Panc1 (cell line): ENCODE data around the gene ZNF99. TPM values are rescaled to one million over a fixed set of nuclear protein-coding genes. Genes with fewer than 3 reads are reported as not detected.

Experiments
- ATAC-seq: fragments of 200-7000 bp; cut with Tn5 transposase; 2 replicates; pipeline ENCODE4 v1.9.1; 2020; ENCODE audit warnings: mild to moderate bottlenecking, moderate library complexity
- BruUV-seq: library from RNA; stranded (reverse); fragments of 400-500 nt; replicated peaks from 2 replicates; lab custom pipeline; 2021; lab: Mats Ljungman, UMichigan
- CTCF ChIA-PET: fragments of 300-600 bp; sonication (Branson Sonifier 250); formaldehyde crosslinking; loops from one replicate; lab custom pipeline; 2022; ENCODE audit warnings: antibody characterized with exemption; lab: Charles Lee
- POLR2A ChIA-PET: fragments of 300-600 bp; sonication (Branson Sonifier 250); formaldehyde crosslinking; loops from one replicate; lab custom pipeline; 2022; ENCODE audit warnings: antibody characterized with exemption; lab: Charles Lee
- DNase-seq: peaks from one replicate; pipeline ENCODE4 v3.0.0-alpha.2; 2010; ENCODE audit warnings: low read depth, low spot score
- H3K27ac ChIP-seq: 2 replicates; pipeline ENCODE4 v1.5.1; 2011; ENCODE audit warnings: mild to moderate bottlenecking, low read length, inconsistent platforms
- H3K27me3 ChIP-seq: fragments of 200-500 bp; sonication (Bioruptor generic); 2 replicates; pipeline ENCODE4 v1.6.0; 2014; ENCODE audit warnings: low read length, inconsistent platforms; ENCODE audit not compliant: control insufficient read depth, insufficient read depth
- H3K36me3 ChIP-seq: fragments of 200-500 bp; sonication (Bioruptor generic); 2 replicates; pipeline ENCODE4 v1.5.1; 2014; ENCODE audit warnings: inconsistent platforms, mild to moderate bottlenecking, low read length, moderate library complexity; ENCODE audit not compliant: control insufficient read depth, insufficient read depth
- H3K4me1 ChIP-seq: 2 replicates; pipeline ENCODE4 v1.5.1; 2011; ENCODE audit warnings: inconsistent platforms, mild to moderate bottlenecking, low read length, moderate library complexity; ENCODE audit not compliant: control insufficient read depth, insufficient read depth
- H3K4me3 ChIP-seq, 2 experiments: 2 replicates each; pipeline ENCODE4 v1.5.1; 2011 to 2012; ENCODE audit warnings: low read depth in 2 of 2, low read length in 2 of 2, mild to moderate bottlenecking in 2 of 2, inconsistent platforms in 1 of 2, moderate library complexity in 1 of 2
- H3K9me3 ChIP-seq: fragments of 200-500 bp; sonication (Bioruptor generic); 2 replicates; pipeline ENCODE4 v1.5.1; 2014; ENCODE audit warnings: low read depth, mild to moderate bottlenecking, inconsistent platforms, low read length, moderate library complexity; ENCODE audit not compliant: control insufficient read depth, insufficient read depth
- CTCF ChIP-seq: fragments of 450-650 bp; IDR thresholded peaks from 2 replicates; pipeline ENCODE4 v1.5.1; 2017; ENCODE audit warnings: mild to moderate bottlenecking
- POLR2AphosphoS5 ChIP-seq: IDR thresholded peaks from 2 replicates; pipeline ENCODE4 v1.6.1; 2012; ENCODE audit warnings: mild to moderate bottlenecking, low read depth, low read length, moderate library complexity
- REST ChIP-seq, 2 experiments: IDR thresholded peaks; 2 replicates each; pipeline ENCODE4 v1.6.1; 2011 to 2012; ENCODE audit warnings: low read depth in 2 of 2, control low read depth in 1 of 2, low read length in 1 of 2, mild to moderate bottlenecking in 1 of 2, moderate library complexity in 1 of 2; ENCODE audit not compliant: insufficient read depth in 1 of 2
- SIN3A ChIP-seq: IDR thresholded peaks from 2 replicates; pipeline ENCODE4 v1.6.1; 2012; ENCODE audit warnings: low read depth, mild to moderate bottlenecking, low read length, moderate library complexity, borderline replicate concordance; ENCODE audit not compliant: insufficient read depth
- TCF7L2 ChIP-seq: IDR thresholded peaks from 2 replicates; pipeline ENCODE4 v1.6.1; 2011; ENCODE audit warnings: mild to moderate bottlenecking, low read depth, low read length, inconsistent platforms
- in situ Hi-C: cut with HindIII; loops from 2 replicates; pipeline ENCODE4 v1.10.0; 2016; ENCODE audit warnings: low sequenced_read_pairs, low pct_unique_long_range_greater_than_20kb
- intact Hi-C: fragments of 100-400 bp; cut with micrococcal nuclease; formaldehyde crosslinking; loops from one replicate; pipeline ENCODE4 v1.10.0; 2022; ENCODE audit not compliant: unreplicated experiment
- total RNA-seq: library from RNA; stranded (reverse); gene quantifications from one replicate; pipeline ENCODE4 v1.2.1, GENCODE V29; 2021; ENCODE audit not compliant: unreplicated experiment

ZNF99 gene
- total RNA-seq, 1 experiment from 2014 or later = not detected

GRCh38 chr19:22831211-22831610 is 47.3 kb upstream of the ZNF99 start:
- Histone ChIP-seq H3K9me3 (no peaks in the 10 kb centered on the region), H3K27me3 (no peaks in the 10 kb centered on the region), H3K27ac (no peak overlapping the region), H3K4me1 (no peaks in the 10 kb centered on the region), H3K4me3 (no peak overlapping the region), H3K36me3 (no peaks in the 10 kb centered on the region)
- ATAC-seq (no peak), DNase-seq (no peak)
- in situ Hi-C loops = no loop called here
- no TSS peak for BruUV-seq
- POLR2A ChIA-PET = no interaction called here
- CTCF ChIA-PET = no interaction called here
- TF ChIP-seq REST (IDR thresholded peaks at IDR 0.05; ENCODE audit: insufficient read depth in 1 of 2, low read depth in 2 of 2, low read length in 1 of 2) (no peak), CTCF (no peak), SIN3A (no peak), POLR2AphosphoS5 (no peak), TCF7L2 (no peak)
- intact Hi-C loops = no loop called here

GRCh38 chr19:22814124-22814523 is 30.2 kb upstream of the ZNF99 start:
- DNase-seq (no peak), ATAC-seq (no peak)
- BruUV-seq = no TSS peak
- Histone ChIP-seq H3K27ac (no peak overlapping the region), H3K4me1 (no peaks in the 10 kb centered on the region), H3K9me3 (no peaks in the 10 kb centered on the region), H3K36me3 (no peaks in the 10 kb centered on the region), H3K4me3 (no peak overlapping the region), H3K27me3 (no peaks in the 10 kb centered on the region)
- ChIA-PET CTCF (no interaction called here), POLR2A (no interaction called here)
- intact Hi-C loops (no loop called here), in situ Hi-C loops (no loop called here)
- no peak for TF ChIP-seq REST (IDR thresholded peaks at IDR 0.05; ENCODE audit: insufficient read depth in 1 of 2, low read depth in 2 of 2, low read length in 1 of 2)
- no peak for TF ChIP-seq SIN3A
- no peak for TF ChIP-seq CTCF
- TF ChIP-seq POLR2AphosphoS5 = no peak
- no peak for TF ChIP-seq TCF7L2
